Measurements from ENCODE around the gene GATA5. TPM values are rescaled to one million over a fixed set of nuclear protein-coding genes. Genes with fewer than 3 reads are reported as not detected.

The GATA5 gene, protein sequence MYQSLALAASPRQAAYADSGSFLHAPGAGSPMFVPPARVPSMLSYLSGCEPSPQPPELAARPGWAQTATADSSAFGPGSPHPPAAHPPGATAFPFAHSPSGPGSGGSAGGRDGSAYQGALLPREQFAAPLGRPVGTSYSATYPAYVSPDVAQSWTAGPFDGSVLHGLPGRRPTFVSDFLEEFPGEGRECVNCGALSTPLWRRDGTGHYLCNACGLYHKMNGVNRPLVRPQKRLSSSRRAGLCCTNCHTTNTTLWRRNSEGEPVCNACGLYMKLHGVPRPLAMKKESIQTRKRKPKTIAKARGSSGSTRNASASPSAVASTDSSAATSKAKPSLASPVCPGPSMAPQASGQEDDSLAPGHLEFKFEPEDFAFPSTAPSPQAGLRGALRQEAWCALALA
- 1 to 10 TPM; 2.3 to 3.1 (median 2.5) TPM for total RNA-seq
- polyA plus RNA-seq: 1.5 TPM
- long read RNA-seq, donor 1, transcript GATA5-201 (7 exons, 2,595 nt): major isoform, 13 of 14 reads
- long read RNA-seq, donor 1, partial matches to known transcripts: 1 of 14 reads
- long read RNA-seq, donor 1, other reads (novel, unspliced or antisense): 0 of 14 reads
- long read RNA-seq, donor 2, partial matches to known transcripts: 5 of 8 reads
- long read RNA-seq, donor 2, other reads (novel, unspliced or antisense): 1 of 8 reads
- long read RNA-seq, donor 3, transcript GATA5-201 (7 exons, 2,595 nt): major isoform, 5 of 11 reads
- long read RNA-seq, donor 3, partial matches to known transcripts: 4 of 11 reads
- long read RNA-seq, donor 3, other reads (novel, unspliced or antisense): 2 of 11 reads
- long read RNA-seq, donor 4, partial matches to known transcripts: 5 of 7 reads
- long read RNA-seq, donor 4, other reads (novel, unspliced or antisense): 1 of 7 reads

DNA sequence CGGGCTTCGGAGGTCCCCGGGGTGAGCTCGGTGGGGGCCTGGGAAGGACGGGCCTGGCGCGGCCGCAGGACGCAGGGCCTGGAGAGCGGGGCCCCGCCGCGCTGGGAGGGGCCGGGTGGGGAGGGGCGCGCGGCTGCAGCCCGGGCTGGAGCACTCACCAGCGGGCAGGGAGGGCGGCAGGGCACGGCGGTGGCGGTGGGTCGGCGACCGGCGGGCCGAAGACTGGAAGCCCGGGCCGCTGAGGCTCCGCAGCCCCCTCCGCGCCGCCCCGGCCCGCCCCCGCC is at the start of gene GATA5:
Gene GATA5 (minus strand): TSS at position 224 of the 284 bp plus-strand sequence. CDS start 474 bp downstream, outside the sequence.
- Histone ChIP-seq H3K4me3 (ENCODE audit: low read length) (peak within 1 kb of the TSS; percentile 41), H3K4me1 (ENCODE audit: control insufficient read depth, insufficient read depth, low read length) (no peaks in the 10 kb centered on the region), H3K27me3 (ENCODE audit: control insufficient read depth, insufficient read depth) (no peaks in the 10 kb centered on the region), H3K27ac (ENCODE audit: low read length) (no peak within 1 kb of the TSS), H3K9me3 (ENCODE audit: control insufficient read depth, low read length) (no peaks in the 10 kb centered on the region)
- WGBS: under 1% methylated on average over 34 of the region's 37 CpGs
- intact Hi-C loops (cut with DNase I): no loop called here
- ATAC-seq (peak in 1 of 2 donors; percentile 41), DNase-seq (peak in 1 of 3 donors; percentile 78)

GRCh38 chr20:62525014-62525413 is 49.2 kb upstream of the GATA5 start:
- WGBS: 47% methylated on average over 15 of the region's 15 CpGs
- no peaks in the 10 kb centered on the region for H3K9me3 ChIP-seq (ENCODE audit: control insufficient read depth, low read length)
- H3K4me1 ChIP-seq (ENCODE audit: control insufficient read depth, insufficient read depth, low read length): no peaks in the 10 kb centered on the region
- H3K27ac ChIP-seq (ENCODE audit: low read length): no peak overlapping the region
- no peak for DNase-seq
- H3K27me3 ChIP-seq (ENCODE audit: control insufficient read depth, insufficient read depth): no peaks in the 10 kb centered on the region
- ATAC-seq: no peak
- intact Hi-C loops (cut with DNase I): no loop called here
- no peak overlapping the region for H3K4me3 ChIP-seq (ENCODE audit: low read length)

DNA sequence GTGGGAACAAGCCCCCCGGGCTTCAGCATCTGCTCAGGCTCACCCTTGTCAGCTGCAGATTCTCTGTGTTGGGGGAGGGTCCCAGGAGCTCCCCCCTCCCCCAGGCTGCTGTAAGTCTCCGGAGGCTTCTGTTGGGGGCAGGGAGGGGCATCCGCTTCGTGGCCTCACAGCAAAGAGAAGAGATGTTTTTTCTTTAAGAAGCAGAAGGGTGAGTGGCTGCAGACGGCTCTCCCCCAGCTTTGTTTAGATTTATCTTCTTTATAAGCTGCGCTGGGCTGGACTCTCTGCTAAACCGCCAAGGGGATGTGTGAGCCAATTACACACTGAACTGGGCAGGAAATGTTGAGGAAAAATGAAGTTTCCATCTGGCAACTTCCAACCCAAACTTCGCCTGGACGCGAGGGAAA is 48.7 kb upstream of the GATA5 start:
- WGBS: 26% methylated on average over 10 of the region's 10 CpGs
- H3K27ac ChIP-seq (ENCODE audit: low read length): no peak overlapping the region
- DNase-seq: no peak
- intact Hi-C loops (cut with DNase I): no loop called here
- no peaks in the 10 kb centered on the region for H3K9me3 ChIP-seq (ENCODE audit: control insufficient read depth, low read length)
- no peak overlapping the region for H3K4me3 ChIP-seq (ENCODE audit: low read length)
- no peaks in the 10 kb centered on the region for H3K27me3 ChIP-seq (ENCODE audit: control insufficient read depth, insufficient read depth)
- H3K4me1 ChIP-seq (ENCODE audit: control insufficient read depth, insufficient read depth, low read length): no peaks in the 10 kb centered on the region
- ATAC-seq: no peak

GRCh38 chr20:62523473-62524203 is 47.8 kb upstream of the GATA5 start:
- ATAC-seq: no peak
- 64% methylated on average over 26 of the region's 26 CpGs for WGBS
- intact Hi-C loops (cut with DNase I): no loop called here
- Histone ChIP-seq H3K27me3 (ENCODE audit: control insufficient read depth, insufficient read depth) (no peaks in the 10 kb centered on the region), H3K4me3 (ENCODE audit: low read length) (no peak overlapping the region), H3K4me1 (ENCODE audit: control insufficient read depth, insufficient read depth, low read length) (no peaks in the 10 kb centered on the region), H3K27ac (ENCODE audit: low read length) (no peak overlapping the region), H3K9me3 (ENCODE audit: control insufficient read depth, low read length) (no peaks in the 10 kb centered on the region)
- no peak for DNase-seq

DNA sequence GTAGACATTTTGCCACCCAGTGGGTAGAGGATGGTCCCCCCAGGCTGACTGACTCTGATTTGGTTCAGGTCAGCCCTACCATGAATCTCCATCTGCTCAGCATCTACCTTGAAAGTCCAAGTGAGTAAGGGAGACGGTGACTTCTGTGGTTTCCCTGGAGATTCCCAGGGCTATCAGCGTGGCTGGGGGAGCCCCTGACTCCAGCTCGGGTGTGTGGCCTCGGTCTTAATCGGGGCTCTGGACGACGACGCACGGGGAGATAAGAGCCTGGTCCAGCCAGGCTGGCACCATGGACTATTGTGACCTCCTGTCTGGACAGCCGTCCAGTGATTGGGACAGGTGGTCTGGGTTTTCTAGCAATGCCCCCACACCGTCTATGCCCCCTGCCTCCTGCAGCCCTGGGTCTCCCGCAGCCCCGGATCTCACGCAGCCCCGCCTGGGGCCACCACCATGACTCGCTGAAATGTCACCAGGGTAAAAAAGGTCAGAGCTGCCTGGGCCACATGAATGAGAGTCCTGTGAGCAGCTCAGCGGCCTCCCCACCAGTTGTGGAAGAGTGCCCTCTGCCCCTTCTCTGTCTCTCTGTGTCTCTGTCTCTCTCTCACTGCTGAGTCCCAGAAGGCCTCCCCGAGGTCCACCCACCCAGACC is 47.1 kb upstream of the GATA5 start:
- no peak for ATAC-seq
- Histone ChIP-seq H3K27ac (ENCODE audit: low read length) (no peak overlapping the region), H3K4me3 (ENCODE audit: low read length) (no peak overlapping the region), H3K9me3 (ENCODE audit: control insufficient read depth, low read length) (no peaks in the 10 kb centered on the region), H3K27me3 (ENCODE audit: control insufficient read depth, insufficient read depth) (no peaks in the 10 kb centered on the region), H3K4me1 (ENCODE audit: control insufficient read depth, insufficient read depth, low read length) (no peaks in the 10 kb centered on the region)
- no peak for DNase-seq
- 62% methylated on average over 18 of the region's 18 CpGs for WGBS
- intact Hi-C loops (cut with DNase I): no loop called here

DNA sequence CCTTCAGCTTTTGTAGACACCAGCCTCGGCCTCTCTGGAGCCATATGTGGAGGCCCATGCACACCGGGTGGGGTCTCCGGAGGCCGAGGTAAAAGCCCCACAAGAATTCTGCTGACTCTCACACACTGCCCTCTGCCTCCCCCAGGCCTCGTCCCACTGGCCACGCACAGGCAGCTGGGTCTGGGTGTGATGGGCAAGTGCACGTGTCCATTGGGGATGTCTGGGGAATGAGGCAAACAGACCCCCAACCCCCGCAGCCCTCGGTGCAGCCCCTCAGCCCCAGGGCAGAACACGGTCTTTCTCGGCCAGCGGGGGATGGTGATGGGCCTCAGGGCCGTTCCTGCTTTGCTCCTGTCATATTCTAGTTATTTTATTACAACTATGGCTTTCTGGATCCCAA is 44.0 kb upstream of the GATA5 start:
- ATAC-seq: no peak
- Histone ChIP-seq H3K27me3 (ENCODE audit: control insufficient read depth, insufficient read depth) (no peaks in the 10 kb centered on the region), H3K4me3 (ENCODE audit: low read length) (no peak overlapping the region), H3K4me1 (ENCODE audit: control insufficient read depth, insufficient read depth, low read length) (no peaks in the 10 kb centered on the region), H3K27ac (ENCODE audit: low read length) (no peak overlapping the region), H3K9me3 (ENCODE audit: control insufficient read depth, low read length) (no peaks in the 10 kb centered on the region)
- DNase-seq: no peak
- intact Hi-C loops (cut with DNase I): no loop called here
- WGBS: 80% methylated on average over 13 of the region's 13 CpGs

DNA sequence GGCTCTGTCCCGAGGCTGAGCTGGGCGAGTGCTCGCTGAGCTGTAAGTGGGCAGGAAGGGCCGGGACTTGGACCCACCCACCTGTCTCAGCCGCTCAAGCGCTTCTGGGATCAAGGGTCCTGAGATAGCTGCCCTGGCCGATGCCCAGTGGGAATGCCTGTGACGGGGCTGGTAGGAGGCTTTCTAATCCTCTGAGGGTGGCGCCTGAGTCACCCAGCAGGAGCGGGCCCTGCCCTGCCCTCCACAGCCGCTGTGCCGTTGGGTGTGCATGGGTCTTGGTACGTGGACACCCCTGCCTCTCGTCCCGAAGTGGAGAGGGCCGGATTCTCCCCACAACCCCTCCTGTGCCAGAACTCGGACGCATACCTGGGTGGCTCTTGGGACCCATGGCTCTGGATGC is 43.1 kb upstream of the GATA5 start:
- 63% methylated on average over 18 of the region's 18 CpGs for WGBS

DNA sequence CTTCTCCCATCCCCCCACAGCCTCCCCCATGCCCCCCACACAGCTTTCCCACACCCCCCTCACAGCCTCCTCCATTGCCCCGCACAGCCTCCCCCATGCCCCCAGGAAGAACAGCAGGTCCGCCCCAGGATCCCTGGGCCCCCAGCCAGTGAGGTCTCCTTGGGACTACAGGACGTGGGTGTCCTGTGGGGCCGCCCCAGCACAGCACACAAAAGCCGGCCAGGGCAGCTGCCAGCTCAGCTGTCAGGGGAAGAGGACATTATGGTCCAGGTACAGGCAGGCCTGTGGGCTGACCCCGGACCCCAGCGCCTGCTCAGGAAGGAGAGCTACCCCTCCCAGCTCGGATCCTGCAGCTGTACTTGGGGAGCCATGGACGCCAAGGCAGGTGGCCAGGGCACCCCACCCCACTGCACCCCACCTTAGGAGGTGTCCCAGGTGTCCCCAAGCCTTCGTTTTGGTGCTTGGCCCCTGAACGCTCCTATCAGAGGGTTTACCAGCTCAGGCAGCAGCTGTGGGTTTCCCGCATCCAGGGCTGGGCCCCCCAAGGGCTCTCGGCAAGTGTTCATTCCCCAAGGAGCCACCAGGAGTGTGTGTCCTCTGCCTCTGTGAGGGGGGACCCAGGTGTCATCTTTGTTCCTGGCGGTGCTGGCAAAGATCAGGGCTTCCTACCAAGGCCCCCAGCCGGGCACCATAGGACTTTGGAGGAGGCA is 42.3 kb upstream of the GATA5 start:
- no peaks in the 10 kb centered on the region for H3K9me3 ChIP-seq (ENCODE audit: control insufficient read depth, low read length)
- H3K4me1 ChIP-seq (ENCODE audit: control insufficient read depth, insufficient read depth, low read length): no peaks in the 10 kb centered on the region
- intact Hi-C loops (cut with DNase I): no loop called here
- H3K27me3 ChIP-seq (ENCODE audit: control insufficient read depth, insufficient read depth): no peaks in the 10 kb centered on the region
- H3K4me3 ChIP-seq (ENCODE audit: low read length): no peak overlapping the region
- 76% methylated on average over 15 of the region's 15 CpGs for WGBS
- no peak for DNase-seq
- no peak overlapping the region for H3K27ac ChIP-seq (ENCODE audit: low read length)
- peak; percentile 6 to 24 for ATAC-seq

More for the DNA sequence above, 43.1 kb upstream of the GATA5 start:
- Histone ChIP-seq H3K4me3 (ENCODE audit: low read length) (no peak overlapping the region), H3K4me1 (ENCODE audit: control insufficient read depth, insufficient read depth, low read length) (no peaks in the 10 kb centered on the region), H3K27ac (ENCODE audit: low read length) (no peak overlapping the region), H3K27me3 (ENCODE audit: control insufficient read depth, insufficient read depth) (no peaks in the 10 kb centered on the region), H3K9me3 (ENCODE audit: control insufficient read depth, low read length) (no peaks in the 10 kb centered on the region)
- ATAC-seq (peak; percentile 23 to 64), DNase-seq (no peak)
- intact Hi-C loops (cut with DNase I): no loop called here

GRCh38 chr20:62517168-62517567 is 41.4 kb upstream of the GATA5 start:
- intact Hi-C loops (cut with DNase I): no loop called here
- no peaks in the 10 kb centered on the region for H3K4me1 ChIP-seq (ENCODE audit: control insufficient read depth, insufficient read depth, low read length)
- no peak for ATAC-seq
- WGBS: 78% methylated on average over 18 of the region's 18 CpGs
- H3K27ac ChIP-seq (ENCODE audit: low read length): no peak overlapping the region
- no peak for DNase-seq
- no peak overlapping the region for H3K4me3 ChIP-seq (ENCODE audit: low read length)
- H3K9me3 ChIP-seq (ENCODE audit: control insufficient read depth, low read length): no peaks in the 10 kb centered on the region
- no peaks in the 10 kb centered on the region for H3K27me3 ChIP-seq (ENCODE audit: control insufficient read depth, insufficient read depth)

- WGBS: 74% methylated on average over 13 of the region's 13 CpGs
- no peak for DNase-seq
- no peaks in the 10 kb centered on the region for H3K27me3 ChIP-seq (ENCODE audit: control insufficient read depth, insufficient read depth)
- no peak overlapping the region for H3K27ac ChIP-seq (ENCODE audit: low read length)
- intact Hi-C loops (cut with DNase I): no loop called here
- H3K9me3 ChIP-seq (ENCODE audit: control insufficient read depth, low read length): no peaks in the 10 kb centered on the region
- H3K4me1 ChIP-seq (ENCODE audit: control insufficient read depth, insufficient read depth, low read length): no peaks in the 10 kb centered on the region
- ATAC-seq: peak in 1 of 2 donors; percentile 20
- no peak overlapping the region for H3K4me3 ChIP-seq (ENCODE audit: low read length)
These were observed 40.5 kb upstream of the GATA5 start for GRCh38 chr20:62516338-62516737.
